ENCODE data around the gene GRB7. TPM values are rescaled to one million over a fixed set of nuclear protein-coding genes. Genes with fewer than 3 reads are reported as not detected.
"Not testable (repeated sequence)": the region's sequence is repeated elsewhere in the genome, so short reads cannot be mapped to it uniquely, and the experiment has no call there.

Gene GRB7
- total and polyA plus RNA-seq, 10 of the 15 experiments (the other 5 are each of a cell fraction or from before 2014, with no cell fraction given) = 0.05 to 0.34 (median 0.19) TPM; not detected in 4

- H3K36me3 ChIP-seq (ENCODE audit: control insufficient read depth in 2 of 2, insufficient read depth in 2 of 2, low read length in 1 of 2) = 0 out of 4 replicates have a peak, but pooled peaks cover 0 to 3% of the 10 kb centered on the region in 2 experiments
- H2AFZ ChIP-seq (ENCODE audit: control insufficient read depth, low read depth, low read length) = no peak overlapping the region
- H3K9me3 ChIP-seq (replicated peaks; ENCODE audit: control insufficient read depth, insufficient read depth, low read length) = no peaks in the 10 kb centered on the region
- intact Hi-C loops (cut with micrococcal nuclease; ENCODE audit: unreplicated experiment) (no loop called here), in situ Hi-C loops (cut with MboI) (no loop called here)
- ATAC-seq (no peak), FAIRE-seq (no peak), DNase-seq (ENCODE audit: low read depth, low spot score) (no peak)
- SMC1A ChIA-PET (ENCODE audit: uncharacterized antibody, unreplicated experiment) = no interaction called here
- peaks cover 5% of the 10 kb centered on the region for H3K79me2 ChIP-seq (ENCODE audit: control insufficient read depth, insufficient read depth, low read length)
- no peak for TF ChIP-seq KLF5 (IDR thresholded peaks at IDR 0.05; ENCODE audit: partially characterized antibody)
- no peak for TF ChIP-seq BCL11A (IDR thresholded peaks at IDR 0.05; ENCODE audit: low read depth, low read length)
- no peak for TF ChIP-seq ATF2 (IDR thresholded peaks at IDR 0.05; ENCODE audit: low read length)
- TF ChIP-seq FOS (IDR thresholded peaks at IDR 0.05; ENCODE audit: borderline replicate concordance, extremely low read depth, insufficient read length) = no peak
- no peak overlapping the region for H3K4me2 ChIP-seq (ENCODE audit: control insufficient read depth, insufficient read depth)
- H3K27ac ChIP-seq (ENCODE audit: control insufficient read depth, insufficient read depth) = no peak overlapping the region
- no TSS peak for BruUV-seq (replicated peaks)
- RAD21 ChIA-PET (ENCODE audit: unreplicated experiment) = no interaction called here
- POLR2A ChIA-PET = no interaction called here
- H3K4me3 ChIP-seq = no peak overlapping the region
- H4K20me1 ChIP-seq (ENCODE audit: control insufficient read depth, insufficient read depth) = no peaks in the 10 kb centered on the region
- peaks cover 3% of the 10 kb centered on the region; the same call in 1 of the 2 replicates for H3K4me1 ChIP-seq (ENCODE audit: control insufficient read depth, insufficient read depth, low read length)
- H3K9ac ChIP-seq (ENCODE audit: control insufficient read depth, insufficient read depth, low read length) = no peak overlapping the region
- CTCF ChIA-PET = interaction anchor here (0.6 to 2.7 kb wide), 2 partner anchors 103 to 104 kb away, joined by 4 to 9 read pairs; no protein-coding TSS in a partner anchor
- no peaks in the 10 kb centered on the region for H3K27me3 ChIP-seq (replicated peaks in 1 of 2; ENCODE audit: control insufficient read depth in 2 of 2, insufficient read depth in 2 of 2, low read length in 1 of 2)
- 98% methylated on average over 13 of the region's 13 CpGs for WGBS (ENCODE audit: insufficient coverage, insufficient replicate concordance, low lambda C conversion rate, missing lambda C conversion rate)
Measured at GRCh38 chr17:39724731-39725130, 13.0 kb upstream of the GRB7 start.

- H3K4me2 ChIP-seq (ENCODE audit: control insufficient read depth, insufficient read depth); H2AFZ ChIP-seq (ENCODE audit: control insufficient read depth, low read depth, low read length); RAD21 ChIA-PET (ENCODE audit: unreplicated experiment); H3K9me3 ChIP-seq (replicated peaks; ENCODE audit: control insufficient read depth, insufficient read depth, low read length); intact Hi-C loops (cut with micrococcal nuclease; ENCODE audit: unreplicated experiment); H3K79me2 ChIP-seq (ENCODE audit: control insufficient read depth, insufficient read depth, low read length); H3K36me3 ChIP-seq (ENCODE audit: control insufficient read depth in 2 of 2, insufficient read depth in 2 of 2, low read length in 1 of 2); POLR2A ChIA-PET; ATAC-seq; SMC1A ChIA-PET (ENCODE audit: uncharacterized antibody, unreplicated experiment); H3K4me3 ChIP-seq; BruUV-seq (replicated peaks); H3K4me1 ChIP-seq (ENCODE audit: control insufficient read depth, insufficient read depth, low read length); H4K20me1 ChIP-seq (ENCODE audit: control insufficient read depth, insufficient read depth); in situ Hi-C loops (cut with MboI); FAIRE-seq; H3K9ac ChIP-seq (ENCODE audit: control insufficient read depth, insufficient read depth, low read length); H3K27me3 ChIP-seq (replicated peaks in 1 of 2; ENCODE audit: control insufficient read depth in 2 of 2, insufficient read depth in 2 of 2, low read length in 1 of 2); DNase-seq (ENCODE audit: low read depth, low spot score); H3K27ac ChIP-seq (ENCODE audit: control insufficient read depth, insufficient read depth): not testable (repeated sequence)
- WGBS (ENCODE audit: insufficient coverage, insufficient replicate concordance, low lambda C conversion rate, missing lambda C conversion rate) = 89% methylated on average over 1 of the region's 1 CpG
- CTCF ChIA-PET = interaction anchor here (1.0 to 2.7 kb wide), 2 partner anchors 11 to 104 kb away, joined by 3 to 9 read pairs; no protein-coding TSS in a partner anchor
Measured at GRCh38 chr17:39725923-39726322, 11.8 kb upstream of the GRB7 start.
